GM06990 (cell line): Measurements from ENCODE around the gene LRP1.

Experiments used
- DNase-seq: peaks from one replicate; pipeline ENCODE4 v3.0.0-alpha.2; 2011; ENCODE audit not compliant: insufficient read length; ENCODE audit errors: extremely low read depth
- H3K27me3 ChIP-seq: replicated peaks from 2 replicates; pipeline ENCODE4 v1.6.0; 2011; ENCODE audit warnings: low read length; ENCODE audit not compliant: control insufficient read depth, insufficient read depth
- H3K36me3 ChIP-seq: 2 replicates; pipeline ENCODE4 v1.5.1; 2011; ENCODE audit warnings: low read length; ENCODE audit not compliant: control insufficient read depth, insufficient read depth
- H3K4me3 ChIP-seq: replicated peaks from 2 replicates; pipeline ENCODE4 v1.5.1; 2011; ENCODE audit warnings: low read depth, mild to moderate bottlenecking, control low read depth, low read length
- CTCF ChIP-seq: IDR thresholded peaks from 2 replicates; pipeline ENCODE4 v1.5.1; 2011; ENCODE audit warnings: low read length, control low read depth, mild to moderate bottlenecking, inconsistent platforms; ENCODE audit not compliant: insufficient read depth, poor library complexity, severe bottlenecking

LRP1 gene

GRCh38 chr12:57231276-57232021 is 103.2 kb downstream of the LRP1 start:
- H3K4me3 ChIP-seq: peak overlapping the region; percentile 81
- TF ChIP-seq CTCF: no peak
- DNase-seq: no peak
- H3K27me3 ChIP-seq: peaks cover 1% of the 10 kb centered on the region; the same call in 1 of the 2 replicates
- H3K36me3 ChIP-seq: peaks cover 31% of the 10 kb centered on the region

DNA sequence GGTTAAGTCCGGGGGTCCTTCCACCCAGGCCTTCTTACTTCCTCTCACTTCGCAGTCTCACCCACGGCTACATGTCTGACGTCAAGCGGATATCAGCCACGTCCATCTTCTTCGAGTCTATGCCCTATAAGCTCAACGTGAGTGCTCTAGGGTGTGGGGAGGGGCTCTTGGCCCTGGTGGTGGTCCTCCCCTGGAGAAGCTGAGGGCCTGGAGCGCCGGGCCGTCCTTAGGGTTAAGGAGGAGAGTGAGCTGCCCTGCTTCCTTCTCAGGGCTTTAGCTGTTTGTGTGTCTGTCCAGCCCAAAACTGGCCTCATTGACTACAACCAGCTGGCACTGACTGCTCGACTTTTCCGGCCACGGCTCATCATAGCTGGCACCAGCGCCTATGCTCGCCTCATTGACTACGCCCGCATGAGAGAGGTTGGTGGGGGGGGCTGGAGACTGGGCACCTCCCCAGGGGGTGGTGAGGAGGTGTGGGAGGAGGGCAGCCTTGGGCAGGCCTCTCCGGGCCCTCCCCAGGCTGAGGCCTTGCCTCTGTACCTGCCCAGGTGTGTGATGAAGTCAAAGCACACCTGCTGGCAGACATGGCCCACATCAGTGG is 104.0 kb downstream of the LRP1 start:
- DNase-seq: no peak
- no peak overlapping the region for H3K4me3 ChIP-seq
- no peaks in the 10 kb centered on the region; the same call in 1 of the 2 replicates for H3K27me3 ChIP-seq
- no peak for TF ChIP-seq CTCF
- peaks cover 31% of the 10 kb centered on the region for H3K36me3 ChIP-seq

DNA sequence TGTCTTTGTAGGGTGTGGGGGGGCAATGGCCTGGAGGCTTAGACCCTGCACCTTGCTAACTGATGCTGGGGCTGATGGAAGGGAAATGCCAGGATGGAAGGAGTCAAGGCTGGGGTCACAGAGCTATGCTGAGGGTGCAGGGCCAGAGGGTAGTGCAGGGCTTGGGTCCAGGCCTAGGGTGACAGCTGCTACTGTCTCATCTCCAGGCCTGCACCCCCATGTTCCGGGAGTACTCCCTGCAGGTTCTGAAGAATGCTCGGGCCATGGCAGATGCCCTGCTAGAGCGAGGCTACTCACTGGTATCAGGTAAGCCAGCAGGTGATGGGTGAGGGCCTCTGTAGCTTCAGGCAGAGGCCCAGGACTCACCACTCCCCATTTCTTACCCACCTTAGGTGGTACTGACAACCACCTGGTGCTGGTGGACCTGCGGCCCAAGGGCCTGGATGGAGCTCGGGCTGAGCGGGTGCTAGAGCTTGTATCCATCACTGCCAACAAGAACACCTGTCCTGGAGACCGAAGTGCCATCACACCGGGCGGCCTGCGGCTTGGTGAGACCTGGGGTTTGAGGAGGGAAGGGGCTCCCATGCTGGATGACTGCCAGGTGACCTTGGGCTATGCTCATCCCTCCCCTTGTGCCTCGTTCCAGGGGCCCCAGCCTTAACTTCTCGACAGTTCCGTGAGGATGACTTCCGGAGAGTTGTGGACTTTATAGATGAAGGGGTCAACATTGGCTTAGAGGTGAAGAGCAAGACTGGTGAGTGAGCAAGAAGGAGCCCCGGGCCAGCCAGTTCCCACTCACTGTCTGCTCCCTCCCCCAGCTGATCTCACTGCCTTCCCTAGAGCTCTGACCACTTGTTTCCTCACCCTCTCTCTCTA is 105.3 kb downstream of the LRP1 start:
- no peak for DNase-seq
- Histone ChIP-seq H3K36me3 (peaks cover 31% of the 10 kb centered on the region), H3K4me3 (no peak overlapping the region), H3K27me3 (no peaks in the 10 kb centered on the region; the same call in 1 of the 2 replicates)
- TF ChIP-seq CTCF: no peak

DNA sequence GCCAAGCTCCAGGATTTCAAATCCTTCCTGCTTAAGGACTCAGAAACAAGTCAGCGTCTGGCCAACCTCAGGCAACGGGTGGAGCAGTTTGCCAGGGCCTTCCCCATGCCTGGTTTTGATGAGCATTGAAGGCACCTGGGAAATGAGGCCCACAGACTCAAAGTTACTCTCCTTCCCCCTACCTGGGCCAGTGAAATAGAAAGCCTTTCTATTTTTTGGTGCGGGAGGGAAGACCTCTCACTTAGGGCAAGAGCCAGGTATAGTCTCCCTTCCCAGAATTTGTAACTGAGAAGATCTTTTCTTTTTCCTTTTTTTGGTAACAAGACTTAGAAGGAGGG is 105.9 kb downstream of the LRP1 start:
- Histone ChIP-seq H3K27me3 (no peaks in the 10 kb centered on the region; the same call in 1 of the 2 replicates), H3K4me3 (no peak overlapping the region), H3K36me3 (peaks cover 31% of the 10 kb centered on the region)
- DNase-seq: no peak
- no peak for TF ChIP-seq CTCF

- H3K4me3 ChIP-seq: no peak overlapping the region
- H3K27me3 ChIP-seq: no peaks in the 10 kb centered on the region; the same call in 1 of the 2 replicates
- TF ChIP-seq CTCF: no peak
- DNase-seq: no peak
- H3K36me3 ChIP-seq: peaks cover 31% of the 10 kb centered on the region
Measured at GRCh38 chr12:57234571-57235016, 106.3 kb downstream of the LRP1 start.
